ENCODE measurements around the gene RAPGEF5.

Gene RAPGEF5

DNA sequence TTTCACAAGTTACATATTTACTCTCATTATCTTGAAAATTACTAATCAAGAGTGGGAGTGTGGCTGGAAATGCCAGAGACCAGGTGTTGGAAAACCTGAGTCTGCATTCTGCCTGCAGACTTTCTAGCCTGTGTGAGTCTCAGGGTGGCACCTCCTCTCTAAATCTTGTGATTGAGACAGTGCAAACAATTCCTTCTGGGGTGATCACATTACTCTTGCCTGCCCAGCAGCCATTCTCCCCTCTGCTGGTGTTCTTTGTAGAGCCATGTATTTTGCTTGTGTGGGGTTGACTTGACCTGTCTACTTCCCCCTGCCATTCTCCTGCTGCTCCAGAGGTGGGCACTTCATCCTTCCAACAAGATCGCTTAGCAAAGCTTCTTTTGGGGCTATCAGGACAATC lies 101.1 kb downstream of the RAPGEF5 start:
- H3K27ac Mint-ChIP-seq = no peak overlapping the region
- no peaks in the 10 kb centered on the region for H3K9me3 Mint-ChIP-seq
- no peak for DNase-seq
- H3K4me1 Mint-ChIP-seq (ENCODE audit: low read depth) = peaks cover 5% of the 10 kb centered on the region
- no peak overlapping the region for H3K4me3 Mint-ChIP-seq
- peaks cover 3% of the 10 kb centered on the region for H3K27me3 Mint-ChIP-seq
- H3K36me3 Mint-ChIP-seq (ENCODE audit: low read depth) = no peaks in the 10 kb centered on the region

DNA sequence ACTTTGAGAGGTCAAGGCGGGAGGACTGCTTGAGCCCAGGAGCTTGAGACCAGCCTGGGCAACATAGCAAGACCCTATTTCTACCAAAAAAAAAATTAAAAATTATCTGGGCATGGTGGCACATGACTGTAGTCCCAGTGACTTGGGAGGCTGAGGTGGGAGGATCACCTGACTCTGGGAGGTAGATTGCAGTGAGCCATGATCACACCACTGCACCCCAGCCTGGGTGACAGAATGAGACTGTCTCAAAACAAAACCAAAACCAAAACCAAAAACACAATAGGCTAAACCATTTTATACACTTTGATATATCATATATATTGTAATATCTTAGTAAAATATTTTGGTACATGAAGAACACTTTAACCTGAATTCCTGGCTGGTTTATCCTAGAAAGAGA lies 101.6 kb downstream of the RAPGEF5 start:
- peaks cover 5% of the 10 kb centered on the region for H3K4me1 Mint-ChIP-seq (ENCODE audit: low read depth)
- H3K27ac Mint-ChIP-seq = peak overlapping the region; percentile 22
- H3K36me3 Mint-ChIP-seq (ENCODE audit: low read depth) = no peaks in the 10 kb centered on the region
- H3K4me3 Mint-ChIP-seq = no peak overlapping the region
- DNase-seq = no peak
- peaks cover 3% of the 10 kb centered on the region for H3K27me3 Mint-ChIP-seq
- H3K9me3 Mint-ChIP-seq = no peaks in the 10 kb centered on the region

DNA sequence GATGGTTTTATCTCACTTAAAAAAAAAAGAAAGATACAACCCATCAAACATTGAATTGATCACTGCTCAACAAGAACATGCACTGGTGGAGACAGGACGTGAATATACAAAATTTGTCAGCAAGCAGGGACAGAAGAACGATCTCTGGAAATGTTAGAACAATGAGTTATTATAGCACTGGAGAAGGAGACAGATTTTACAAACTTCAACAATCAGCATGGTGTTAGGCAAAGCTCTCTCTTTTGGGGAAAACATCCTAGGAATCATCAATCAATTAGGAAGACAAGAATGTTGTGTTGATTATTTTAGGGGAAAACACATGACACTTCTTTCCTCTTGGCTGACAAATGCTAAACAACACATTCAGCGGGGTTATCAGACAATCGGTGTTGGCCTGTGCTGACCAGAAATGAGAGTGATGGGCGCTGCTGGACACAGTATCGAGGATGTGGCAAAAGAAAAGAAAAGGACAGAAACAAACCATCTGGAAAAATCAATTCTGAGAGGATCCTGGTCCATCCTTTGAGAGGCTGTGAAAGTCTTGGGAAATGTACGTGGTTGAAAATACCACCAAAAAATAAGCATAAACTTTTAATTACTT lies 103.9 kb downstream of the RAPGEF5 start:
- H3K4me1 Mint-ChIP-seq (ENCODE audit: low read depth) = peaks cover 5% of the 10 kb centered on the region
- H3K36me3 Mint-ChIP-seq (ENCODE audit: low read depth) = no peaks in the 10 kb centered on the region
- no peak for DNase-seq
- H3K9me3 Mint-ChIP-seq = no peaks in the 10 kb centered on the region
- H3K4me3 Mint-ChIP-seq = no peak overlapping the region
- no peak overlapping the region for H3K27ac Mint-ChIP-seq
- no peaks in the 10 kb centered on the region for H3K27me3 Mint-ChIP-seq

DNA sequence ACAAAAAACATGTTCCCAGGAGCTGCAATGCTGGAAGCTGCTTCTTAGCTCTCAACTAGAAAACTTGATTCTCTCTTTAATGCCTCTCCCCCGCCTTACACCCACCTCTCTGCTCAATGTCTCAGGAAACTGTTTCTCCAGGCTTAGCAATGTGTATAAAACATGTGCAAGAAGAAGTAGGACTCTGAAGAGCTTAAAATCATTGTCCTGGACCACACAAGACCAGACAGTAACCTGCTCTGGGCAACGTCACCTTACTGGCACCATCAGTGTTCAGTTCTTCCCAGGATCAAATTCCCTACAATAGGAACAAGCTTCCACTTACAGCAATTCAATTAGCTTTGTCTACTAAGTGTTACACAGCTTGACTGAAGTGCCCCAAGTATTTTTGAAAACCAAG lies 104.9 kb downstream of the RAPGEF5 start:
- no peaks in the 10 kb centered on the region for H3K9me3 Mint-ChIP-seq
- H3K4me3 Mint-ChIP-seq = no peak overlapping the region
- H3K27me3 Mint-ChIP-seq = no peaks in the 10 kb centered on the region
- H3K36me3 Mint-ChIP-seq (ENCODE audit: low read depth) = no peaks in the 10 kb centered on the region
- no peak overlapping the region for H3K27ac Mint-ChIP-seq
- peaks cover 5% of the 10 kb centered on the region for H3K4me1 Mint-ChIP-seq (ENCODE audit: low read depth)
- DNase-seq = no peak

DNA sequence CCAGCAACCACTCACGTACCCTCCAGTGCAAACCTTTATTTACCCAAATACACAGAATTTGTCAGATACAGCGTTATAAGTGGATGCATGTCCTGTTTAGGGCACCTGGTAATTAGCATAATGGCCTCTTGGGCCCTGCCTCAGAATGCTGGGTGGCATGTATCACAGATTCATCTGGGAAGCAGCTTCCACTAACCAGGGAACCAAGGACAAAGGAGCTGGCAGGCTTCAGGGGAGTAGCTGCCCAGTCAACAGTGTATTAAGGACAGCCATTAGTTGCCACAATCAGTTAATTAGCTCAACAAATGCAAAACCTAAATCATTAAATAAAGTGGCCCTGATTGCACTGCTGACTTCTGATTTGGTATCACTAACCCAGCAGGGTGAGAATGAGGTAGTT lies 105.7 kb downstream of the RAPGEF5 start:
- no peak overlapping the region for H3K27ac Mint-ChIP-seq
- H3K36me3 Mint-ChIP-seq (ENCODE audit: low read depth) = no peaks in the 10 kb centered on the region
- H3K27me3 Mint-ChIP-seq = no peaks in the 10 kb centered on the region
- peaks cover 5% of the 10 kb centered on the region for H3K4me1 Mint-ChIP-seq (ENCODE audit: low read depth)
- no peak for DNase-seq
- H3K4me3 Mint-ChIP-seq = no peak overlapping the region
- H3K9me3 Mint-ChIP-seq = no peaks in the 10 kb centered on the region

DNA sequence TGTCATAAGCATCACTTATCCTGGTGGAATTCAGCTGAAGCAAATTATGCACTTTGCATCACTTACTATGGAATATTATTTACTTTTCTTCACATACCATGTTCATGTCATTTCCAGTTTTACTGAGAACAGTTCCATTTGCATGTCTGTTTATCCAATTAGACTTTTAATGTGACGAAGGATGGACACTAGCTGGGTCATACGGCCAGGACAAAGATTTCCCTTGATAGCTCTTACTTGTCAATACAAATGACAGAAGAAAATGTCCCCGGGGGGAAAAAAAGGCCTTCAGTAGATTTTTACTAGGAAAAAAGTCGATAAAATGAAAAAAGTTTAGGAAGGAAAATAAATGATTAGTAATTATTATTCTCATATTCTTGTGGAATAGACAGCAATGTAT lies 106.6 kb downstream of the RAPGEF5 start:
- no peaks in the 10 kb centered on the region for H3K4me1 Mint-ChIP-seq (ENCODE audit: low read depth)
- peaks cover 6% of the 10 kb centered on the region for H3K9me3 Mint-ChIP-seq
- H3K27me3 Mint-ChIP-seq = no peaks in the 10 kb centered on the region
- DNase-seq = no peak
- H3K27ac Mint-ChIP-seq = no peak overlapping the region
- no peak overlapping the region for H3K4me3 Mint-ChIP-seq
- no peaks in the 10 kb centered on the region for H3K36me3 Mint-ChIP-seq (ENCODE audit: low read depth)

DNA sequence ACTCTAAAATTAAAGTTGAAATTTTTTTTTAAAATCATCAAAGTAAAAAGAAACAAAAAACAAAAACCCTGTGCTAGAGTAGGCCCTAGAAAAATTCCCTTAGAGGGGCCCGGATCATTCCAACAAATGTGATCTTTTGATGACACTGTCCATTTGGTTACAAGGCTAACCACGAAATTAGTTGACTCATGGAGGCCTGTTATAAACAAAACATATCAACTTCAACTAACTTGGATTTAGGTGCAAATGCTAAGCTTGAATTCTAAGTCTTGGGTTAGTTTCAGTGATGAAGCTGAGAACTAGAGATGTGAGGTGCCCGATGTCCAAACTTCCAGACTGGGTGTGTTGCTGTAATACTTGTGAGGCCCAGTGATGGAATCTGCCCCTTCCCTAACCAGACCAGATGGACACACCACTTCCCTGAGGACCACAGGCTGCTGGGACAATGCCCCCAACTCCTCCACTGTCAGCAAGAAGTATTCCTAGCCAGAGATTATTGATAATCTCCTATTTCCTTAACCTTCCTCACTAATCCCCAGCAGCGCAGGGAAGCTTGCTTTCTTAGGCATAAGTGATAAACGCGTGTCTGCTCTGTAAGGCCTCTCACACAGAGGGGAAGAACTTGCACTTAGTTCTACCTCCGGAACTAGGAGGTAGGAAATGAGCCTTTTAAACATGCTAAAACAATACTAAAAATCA lies 108.7 kb downstream of the RAPGEF5 start:
- Mint-ChIP-seq H3K36me3 (ENCODE audit: low read depth) (no peaks in the 10 kb centered on the region), H3K27ac (no peak overlapping the region), H3K4me1 (ENCODE audit: low read depth) (no peaks in the 10 kb centered on the region), H3K4me3 (no peak overlapping the region), H3K27me3 (no peaks in the 10 kb centered on the region), H3K9me3 (peaks cover 9% of the 10 kb centered on the region)
- DNase-seq = no peak

DNA sequence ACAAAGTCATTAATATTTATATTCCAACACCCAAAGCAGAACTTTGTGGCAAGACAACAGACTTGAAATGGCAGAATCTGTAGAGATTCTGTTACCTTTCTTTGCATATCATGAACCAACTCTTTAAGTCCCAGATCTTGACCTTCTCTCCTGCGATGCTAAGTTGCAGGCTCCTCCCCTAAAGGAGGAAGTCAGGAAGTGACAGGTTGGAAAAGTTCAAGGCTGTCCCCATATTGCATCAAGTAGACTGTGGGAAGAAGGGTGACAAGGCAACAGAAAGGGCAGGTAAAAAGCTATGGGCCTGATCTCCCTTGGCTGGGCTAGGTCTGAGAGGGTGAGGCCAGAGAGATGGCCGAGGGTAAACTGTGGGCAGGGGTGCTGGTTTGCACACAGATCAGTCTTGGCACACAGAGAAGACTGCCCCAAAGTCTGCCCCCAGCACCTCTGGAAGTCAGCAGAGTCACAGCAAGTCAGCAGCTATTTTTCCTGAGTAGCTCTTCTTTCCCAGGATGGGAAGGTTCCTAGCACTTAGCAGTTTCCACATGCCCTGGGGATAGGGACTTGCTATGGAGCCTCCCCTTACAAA lies 115.1 kb downstream of the RAPGEF5 start:
- Mint-ChIP-seq H3K27me3 (peaks cover 4% of the 10 kb centered on the region), H3K4me1 (ENCODE audit: low read depth) (no peaks in the 10 kb centered on the region), H3K36me3 (ENCODE audit: low read depth) (no peaks in the 10 kb centered on the region), H3K4me3 (no peak overlapping the region), H3K9me3 (peaks cover 9% of the 10 kb centered on the region), H3K27ac (no peak overlapping the region)
- DNase-seq = no peak

DNA sequence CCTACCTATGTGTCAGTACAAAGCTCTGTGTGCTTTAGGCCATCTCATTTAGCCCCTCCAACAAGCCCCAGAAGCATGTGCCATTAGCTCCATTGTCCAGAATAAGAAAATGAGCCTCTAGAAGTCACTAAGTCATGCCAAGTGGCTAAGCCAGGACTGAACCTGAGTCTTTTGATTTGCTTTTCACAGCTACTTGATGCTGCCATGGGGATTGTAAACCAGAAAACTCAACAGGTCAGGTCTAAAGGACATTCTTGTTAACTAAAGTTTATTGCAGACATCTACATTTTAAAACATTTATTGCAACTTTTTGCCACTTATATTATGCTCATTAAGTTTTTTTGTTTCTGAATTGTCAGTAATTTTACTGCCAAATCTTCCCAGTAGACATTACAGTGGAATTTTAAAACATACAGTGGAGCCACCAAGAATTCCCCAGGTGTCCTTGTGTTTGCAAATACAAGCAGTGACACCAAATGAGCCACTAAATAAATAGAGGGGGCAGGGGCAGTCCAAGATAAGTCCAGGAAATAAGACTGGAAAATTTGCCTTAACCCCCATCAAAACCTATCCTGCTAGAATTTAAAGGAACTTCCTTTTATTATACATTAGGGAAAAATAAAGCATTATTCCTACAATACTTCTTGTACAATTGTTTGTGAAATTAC lies 115.9 kb downstream of the RAPGEF5 start:
- Mint-ChIP-seq H3K4me1 (ENCODE audit: low read depth) (no peaks in the 10 kb centered on the region), H3K27me3 (peaks cover 4% of the 10 kb centered on the region), H3K4me3 (no peak overlapping the region), H3K9me3 (peaks cover 9% of the 10 kb centered on the region), H3K36me3 (ENCODE audit: low read depth) (no peaks in the 10 kb centered on the region), H3K27ac (no peak overlapping the region)
- DNase-seq = no peak

DNA sequence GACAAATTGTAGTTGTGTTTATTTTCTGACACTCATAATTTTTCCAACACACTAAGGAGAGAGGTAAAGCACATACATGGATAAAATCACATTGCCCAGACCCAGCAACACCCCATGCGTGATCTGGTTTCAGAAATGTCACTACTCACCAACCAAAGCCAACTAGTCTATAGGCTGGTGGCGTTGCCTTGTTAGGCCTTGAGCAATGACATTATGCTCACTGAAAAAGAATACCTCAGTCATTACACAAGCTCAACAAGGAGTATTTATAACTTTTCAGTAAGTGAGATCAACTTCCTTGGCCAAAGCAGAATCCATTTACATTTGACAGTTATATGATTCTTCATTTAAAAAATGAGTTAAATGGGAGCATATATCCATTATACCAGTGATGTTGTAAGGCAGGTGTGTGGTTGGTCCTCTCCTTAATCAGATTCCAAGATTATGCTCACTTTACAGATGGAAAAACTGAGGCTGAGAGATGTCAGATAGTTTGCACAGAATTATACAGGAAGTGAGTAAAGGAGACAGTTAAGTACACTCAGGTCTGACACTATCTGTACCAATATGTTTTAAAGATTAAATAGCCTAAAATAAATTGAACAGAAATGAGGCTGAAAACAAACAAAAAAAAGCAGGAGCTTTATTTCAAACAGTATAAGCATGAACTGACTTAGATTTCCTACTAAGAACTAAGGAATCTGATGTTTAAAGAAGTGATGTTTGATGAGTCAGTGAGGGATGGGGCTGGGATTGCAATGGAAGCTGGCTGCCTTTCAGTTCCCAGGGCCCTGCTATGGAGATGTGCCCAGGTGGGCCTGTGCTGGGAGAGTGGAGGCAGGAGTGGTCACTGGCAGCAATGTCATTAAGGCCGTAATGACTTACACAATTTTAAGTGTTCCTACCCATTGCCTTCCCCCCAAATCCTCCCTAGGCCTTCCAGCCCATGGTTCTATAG lies 118.3 kb downstream of the RAPGEF5 start:
- no peak overlapping the region for H3K27ac Mint-ChIP-seq
- H3K9me3 Mint-ChIP-seq = no peaks in the 10 kb centered on the region
- no peak for DNase-seq
- no peaks in the 10 kb centered on the region for H3K36me3 Mint-ChIP-seq (ENCODE audit: low read depth)
- H3K27me3 Mint-ChIP-seq = peaks cover 8% of the 10 kb centered on the region
- no peak overlapping the region for H3K4me3 Mint-ChIP-seq
- H3K4me1 Mint-ChIP-seq (ENCODE audit: low read depth) = no peaks in the 10 kb centered on the region

DNA sequence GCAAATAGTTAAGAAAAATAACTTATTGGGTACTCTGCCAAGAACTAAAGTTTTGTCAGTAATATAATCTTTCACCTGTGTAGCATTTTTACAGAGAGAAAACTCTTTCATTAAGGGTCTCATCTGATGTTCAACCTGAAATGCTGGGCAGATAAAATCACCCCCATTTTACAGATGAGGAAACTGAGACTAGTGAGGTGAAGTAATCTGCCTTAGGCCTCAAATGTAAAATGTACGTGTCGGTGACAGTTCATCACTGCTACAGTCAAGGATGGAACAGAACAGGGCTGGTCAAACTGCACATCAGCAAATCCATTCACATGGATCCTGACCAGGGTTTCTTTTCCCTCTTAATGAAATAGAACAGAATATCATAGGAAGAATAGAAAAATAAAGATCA lies 121.8 kb downstream of the RAPGEF5 start:
- no peaks in the 10 kb centered on the region for H3K36me3 Mint-ChIP-seq (ENCODE audit: low read depth)
- H3K9me3 Mint-ChIP-seq = no peaks in the 10 kb centered on the region
- peaks cover 8% of the 10 kb centered on the region for H3K27me3 Mint-ChIP-seq
- no peaks in the 10 kb centered on the region for H3K4me1 Mint-ChIP-seq (ENCODE audit: low read depth)
- no peak overlapping the region for H3K27ac Mint-ChIP-seq
- no peak for DNase-seq
- no peak overlapping the region for H3K4me3 Mint-ChIP-seq

DNA sequence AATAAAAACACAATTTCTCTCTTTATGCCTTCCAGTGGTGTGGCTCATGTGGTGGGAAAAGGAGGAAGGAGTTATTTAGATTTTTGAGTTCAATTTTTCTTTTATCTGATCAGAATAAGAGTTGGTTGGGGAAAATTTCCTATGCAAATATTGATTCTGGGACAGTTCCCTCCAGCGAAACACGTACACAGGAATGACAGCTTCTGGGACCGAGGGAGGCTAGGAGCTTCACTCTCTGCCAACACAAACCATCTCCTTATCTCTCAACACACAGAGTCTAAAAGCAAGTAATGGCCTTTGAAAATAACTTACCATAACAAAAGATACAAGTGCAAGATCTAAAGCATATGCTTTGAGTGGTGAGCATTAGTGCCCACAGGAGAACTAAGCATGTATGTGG lies 122.7 kb downstream of the RAPGEF5 start:
- no peak for DNase-seq
- no peaks in the 10 kb centered on the region for H3K36me3 Mint-ChIP-seq (ENCODE audit: low read depth)
- H3K27ac Mint-ChIP-seq = no peak overlapping the region
- peaks cover 8% of the 10 kb centered on the region for H3K27me3 Mint-ChIP-seq
- H3K4me3 Mint-ChIP-seq = no peak overlapping the region
- no peaks in the 10 kb centered on the region for H3K4me1 Mint-ChIP-seq (ENCODE audit: low read depth)
- no peaks in the 10 kb centered on the region for H3K9me3 Mint-ChIP-seq

DNA sequence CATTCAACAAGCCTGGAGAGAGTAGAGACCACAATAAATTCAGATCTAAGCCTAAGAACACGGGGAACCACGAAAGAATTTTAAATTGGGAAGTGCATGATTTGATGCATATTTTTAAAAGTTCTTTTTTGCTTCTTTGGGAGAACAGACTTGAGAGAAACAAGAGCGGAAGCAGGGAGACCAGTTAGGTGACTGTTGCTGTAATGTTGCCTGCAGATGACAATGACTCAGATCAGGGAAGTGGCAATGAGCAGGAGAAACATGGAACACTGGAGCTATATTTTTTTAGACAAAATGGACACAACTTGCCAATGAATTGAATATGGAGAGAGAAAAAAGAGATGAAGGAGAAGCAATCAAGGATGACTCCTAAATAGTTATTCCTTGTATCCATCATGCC lies 125.1 kb downstream of the RAPGEF5 start:
- no peaks in the 10 kb centered on the region for H3K9me3 Mint-ChIP-seq
- H3K27ac Mint-ChIP-seq = no peak overlapping the region
- peaks cover 8% of the 10 kb centered on the region for H3K27me3 Mint-ChIP-seq
- H3K4me1 Mint-ChIP-seq (ENCODE audit: low read depth) = no peaks in the 10 kb centered on the region
- no peak overlapping the region for H3K4me3 Mint-ChIP-seq
- no peak for DNase-seq
- no peaks in the 10 kb centered on the region for H3K36me3 Mint-ChIP-seq (ENCODE audit: low read depth)

DNA sequence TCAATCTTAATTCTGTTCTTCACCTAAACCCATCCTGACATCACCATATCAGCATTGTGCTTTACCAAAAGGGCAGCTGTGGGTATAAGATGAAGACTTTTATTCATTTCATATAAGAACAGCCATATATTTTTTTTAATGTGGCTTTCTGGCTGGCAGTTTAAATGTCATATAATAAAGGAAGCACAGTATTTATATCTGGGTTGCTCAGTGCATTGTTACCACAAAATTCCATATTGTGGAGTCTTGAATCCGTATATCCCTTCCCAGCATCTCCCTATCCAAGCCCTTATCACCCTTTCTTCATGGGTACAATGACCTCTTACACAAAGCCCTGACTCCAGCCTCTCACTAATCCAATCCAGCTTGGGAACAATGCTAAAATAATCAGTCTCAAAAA lies 125.8 kb downstream of the RAPGEF5 start:
- H3K4me3 Mint-ChIP-seq = no peak overlapping the region
- H3K4me1 Mint-ChIP-seq (ENCODE audit: low read depth) = no peaks in the 10 kb centered on the region
- no peak for DNase-seq
- H3K27me3 Mint-ChIP-seq = peaks cover 8% of the 10 kb centered on the region
- H3K27ac Mint-ChIP-seq = no peak overlapping the region
- H3K9me3 Mint-ChIP-seq = no peaks in the 10 kb centered on the region
- H3K36me3 Mint-ChIP-seq (ENCODE audit: low read depth) = no peaks in the 10 kb centered on the region

Data from activated T-cell treated with anti-CD3 and anti-CD28 coated beads, Interleukin-2, amount 50 U/mL, for 24 hours (primary cell).